Activated CD8-positive, alpha-beta memory T cell treated with anti-CD3 and anti-CD28 coated beads for 36 hours (primary cell): ENCODE measurements around the gene RTEL1. TPM values are rescaled to one million over a fixed set of nuclear protein-coding genes. Genes with fewer than 3 reads are reported as not detected.

ENCODE experiments used
- CTCF ChIA-PET: fragments of 350-600 bp; sonication (Branson Sonifier 250); formaldehyde crosslinking; loops from one replicate; lab custom pipeline; 2021; ENCODE audit warnings: antibody characterized with exemption; lab: Charles Lee
- POLR2A ChIA-PET: fragments of 350-600 bp; sonication (Branson Sonifier 250); formaldehyde crosslinking; loops from one replicate; lab custom pipeline; 2021; ENCODE audit warnings: antibody characterized with exemption; lab: Charles Lee
- total RNA-seq, 2 experiments: library from RNA; stranded (reverse); gene quantifications; one replicate each; pipeline ENCODE4 v1.2.3, GENCODE V29; 2021

The RTEL1 gene
- total RNA-seq, 2 experiments from 2014 or later: 51.2 to 56.8 TPM

DNA sequence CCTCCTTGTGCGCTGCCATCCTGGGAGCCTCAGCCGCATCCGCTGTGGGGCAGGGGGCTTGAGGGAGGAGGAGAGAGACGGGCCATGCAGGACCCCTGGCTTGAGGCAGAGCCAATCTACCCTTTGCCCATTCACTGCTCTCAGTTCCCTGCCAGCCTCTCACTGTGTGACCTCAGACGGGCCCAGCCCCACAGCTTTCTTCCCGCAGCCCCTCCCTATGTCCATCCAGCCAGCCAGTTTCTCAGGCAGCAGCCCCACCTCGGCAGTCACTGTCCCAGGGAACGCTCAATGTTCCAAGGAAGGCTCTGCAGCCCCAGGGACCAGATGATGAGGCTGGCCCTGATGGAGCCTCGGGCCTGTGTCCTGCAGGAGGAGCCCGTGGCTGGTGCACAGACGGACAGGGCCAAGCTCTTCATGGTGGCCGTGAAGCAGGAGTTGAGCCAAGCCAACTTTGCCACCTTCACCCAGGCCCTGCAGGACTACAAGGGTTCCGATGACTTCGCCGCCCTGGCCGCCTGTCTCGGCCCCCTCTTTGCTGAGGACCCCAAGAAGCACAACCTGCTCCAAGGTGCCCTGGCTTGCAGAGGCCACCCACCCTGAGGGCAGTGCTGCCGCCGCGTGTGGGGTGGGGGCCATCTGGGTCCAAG, 34.4 kb downstream of the RTEL1 start:
- POLR2A ChIA-PET: no interaction called here
- CTCF ChIA-PET: no interaction called here

GRCh38 chr20:63693083-63693732, 35.1 kb downstream of the RTEL1 start:
- CTCF ChIA-PET: no interaction called here
- POLR2A ChIA-PET: no interaction called here

GRCh38 chr20:63693733-63694583, 35.8 kb downstream of the RTEL1 start:
- ChIA-PET POLR2A (no interaction called here), CTCF (no interaction called here)

DNA sequence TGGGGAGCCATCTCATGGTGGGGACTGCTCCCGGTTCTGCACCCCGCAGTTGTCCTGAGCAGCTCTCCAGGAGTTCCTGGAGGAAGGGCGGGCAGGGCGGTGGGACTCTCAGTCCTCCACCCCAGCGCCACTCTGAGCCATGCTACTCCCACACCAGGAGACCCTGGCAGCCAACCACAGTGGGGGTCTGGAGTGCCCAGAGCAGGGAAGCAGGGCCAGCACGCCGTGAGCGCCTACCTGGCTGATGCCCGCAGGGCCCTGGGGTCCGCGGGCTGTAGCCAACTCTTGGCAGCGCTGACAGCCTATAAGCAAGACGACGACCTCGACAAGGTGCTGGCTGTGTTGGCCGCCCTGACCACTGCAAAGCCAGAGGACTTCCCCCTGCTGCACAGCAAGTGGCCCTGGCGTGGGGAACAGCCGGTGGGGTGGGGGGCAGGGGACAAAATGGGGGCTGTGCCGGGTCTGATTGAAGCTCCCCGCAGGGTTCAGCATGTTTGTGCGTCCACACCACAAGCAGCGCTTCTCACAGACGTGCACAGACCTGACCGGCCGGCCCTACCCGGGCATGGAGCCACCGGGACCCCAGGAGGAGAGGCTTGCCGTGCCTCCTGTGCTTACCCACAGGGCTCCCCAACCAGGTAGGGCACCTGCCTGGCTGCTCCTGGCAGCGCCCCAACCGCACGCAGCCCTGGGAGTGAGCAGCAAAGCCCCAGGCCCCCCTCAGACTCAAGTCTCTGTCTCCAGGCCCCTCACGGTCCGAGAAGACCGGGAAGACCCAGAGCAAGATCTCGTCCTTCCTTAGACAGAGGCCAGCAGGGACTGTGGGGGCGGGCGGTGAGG, 36.7 kb downstream of the RTEL1 start:
- POLR2A ChIA-PET: no interaction called here
- CTCF ChIA-PET: no interaction called here

DNA sequence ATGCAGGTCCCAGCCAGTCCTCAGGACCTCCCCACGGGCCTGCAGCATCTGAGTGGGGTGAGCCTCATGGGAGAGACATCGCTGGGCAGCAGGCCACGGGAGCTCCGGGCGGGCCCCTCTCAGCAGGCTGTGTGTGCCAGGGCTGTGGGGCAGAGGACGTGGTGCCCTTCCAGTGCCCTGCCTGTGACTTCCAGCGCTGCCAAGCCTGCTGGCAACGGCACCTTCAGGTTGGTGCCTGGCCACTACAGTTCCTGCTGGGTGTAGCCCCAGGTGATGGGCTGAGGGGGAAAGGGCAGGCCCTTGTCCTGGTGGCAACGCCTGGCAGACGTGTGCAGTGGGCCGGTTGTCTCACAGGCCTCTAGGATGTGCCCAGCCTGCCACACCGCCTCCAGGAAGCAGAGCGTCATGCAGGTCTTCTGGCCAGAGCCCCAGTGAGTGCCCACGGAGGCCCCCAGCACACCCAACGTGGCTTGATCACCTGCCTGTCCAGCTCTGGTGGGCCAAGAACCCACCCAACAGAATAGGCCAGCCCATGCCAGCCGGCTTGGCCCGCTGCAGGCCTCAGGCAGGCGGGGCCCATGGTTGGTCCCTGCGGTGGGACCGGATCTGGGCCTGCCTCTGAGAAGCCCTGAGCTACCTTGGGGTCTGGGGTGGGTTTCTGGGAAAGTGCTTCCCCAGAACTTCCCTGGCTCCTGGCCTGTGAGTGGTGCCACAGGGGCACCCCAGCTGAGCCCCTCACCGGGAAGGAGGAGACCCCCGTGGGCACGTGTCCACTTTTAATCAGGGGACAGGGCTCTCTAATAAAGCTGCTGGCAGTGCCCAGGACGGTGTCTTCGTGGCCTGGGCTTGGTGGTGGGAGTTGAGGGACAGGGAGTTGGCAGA, 37.6 kb downstream of the RTEL1 start:
- CTCF ChIA-PET: interaction anchor here (3.8 kb wide), 1 partner anchor 12 kb away, joined by 15 read pairs; the partner anchor contains the start of genes ARFRP1 and ZGPAT
- POLR2A ChIA-PET: no interaction called here

- ChIA-PET CTCF (interaction anchor here (3.8 kb wide), 1 partner anchor 11 kb away, joined by 15 read pairs; the partner anchor contains the start of genes ARFRP1 and ZGPAT), POLR2A (no interaction called here)
These were observed 38.2 kb downstream of the RTEL1 start for GRCh38 chr20:63696306-63696627.

GRCh38 chr20:63696628-63697356, 38.7 kb downstream of the RTEL1 start, which contains the start of gene TNFRSF6B:
Gene TNFRSF6B, plus strand, starts transcription at chr20:63696652. Its CDS starts 116 bp downstream, at chr20:63696768.
- ChIA-PET CTCF (interaction anchor here (1.2 to 3.8 kb wide), 3 partner anchors 11 to 277 kb away, joined by 3 to 15 read pairs (median 3); partner anchors contain the start of genes ARFRP1, LIME1 and ZGPAT), POLR2A (no interaction called here)

DNA sequence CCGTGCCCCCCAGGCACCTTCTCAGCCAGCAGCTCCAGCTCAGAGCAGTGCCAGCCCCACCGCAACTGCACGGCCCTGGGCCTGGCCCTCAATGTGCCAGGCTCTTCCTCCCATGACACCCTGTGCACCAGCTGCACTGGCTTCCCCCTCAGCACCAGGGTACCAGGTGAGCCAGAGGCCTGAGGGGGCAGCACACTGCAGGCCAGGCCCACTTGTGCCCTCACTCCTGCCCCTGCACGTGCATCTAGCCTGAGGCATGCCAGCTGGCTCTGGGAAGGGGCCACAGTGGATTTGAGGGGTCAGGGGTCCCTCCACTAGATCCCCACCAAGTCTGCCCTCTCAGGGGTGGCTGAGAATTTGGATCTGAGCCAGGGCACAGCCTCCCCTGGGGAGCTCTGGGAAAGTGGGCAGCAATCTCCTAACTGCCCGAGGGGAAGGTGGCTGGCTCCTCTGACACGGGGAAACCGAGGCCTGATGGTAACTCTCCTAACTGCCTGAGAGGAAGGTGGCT, 39.3 kb downstream of the RTEL1 start:
- ChIA-PET CTCF (interaction anchor here (1.2 to 3.8 kb wide), 3 partner anchors 10 to 276 kb away, joined by 3 to 15 read pairs (median 3); partner anchors contain the start of genes ARFRP1, LIME1 and ZGPAT), POLR2A (interaction anchor here (0.7 to 1.8 kb wide), 2 partner anchors 10 to 63 kb away, joined by 3 to 10 read pairs; partner anchors contain the start of genes ARFRP1 and ZGPAT)

DNA sequence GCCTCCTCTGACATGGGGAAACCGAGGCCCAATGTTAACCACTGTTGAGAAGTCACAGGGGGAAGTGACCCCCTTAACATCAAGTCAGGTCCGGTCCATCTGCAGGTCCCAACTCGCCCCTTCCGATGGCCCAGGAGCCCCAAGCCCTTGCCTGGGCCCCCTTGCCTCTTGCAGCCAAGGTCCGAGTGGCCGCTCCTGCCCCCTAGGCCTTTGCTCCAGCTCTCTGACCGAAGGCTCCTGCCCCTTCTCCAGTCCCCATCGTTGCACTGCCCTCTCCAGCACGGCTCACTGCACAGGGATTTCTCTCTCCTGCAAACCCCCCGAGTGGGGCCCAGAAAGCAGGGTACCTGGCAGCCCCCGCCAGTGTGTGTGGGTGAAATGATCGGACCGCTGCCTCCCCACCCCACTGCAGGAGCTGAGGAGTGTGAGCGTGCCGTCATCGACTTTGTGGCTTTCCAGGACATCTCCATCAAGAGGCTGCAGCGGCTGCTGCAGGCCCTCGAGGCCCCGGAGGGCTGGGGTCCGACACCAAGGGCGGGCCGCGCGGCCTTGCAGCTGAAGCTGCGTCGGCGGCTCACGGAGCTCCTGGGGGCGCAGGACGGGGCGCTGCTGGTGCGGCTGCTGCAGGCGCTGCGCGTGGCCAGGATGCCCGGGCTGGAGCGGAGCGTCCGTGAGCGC, 39.9 kb downstream of the RTEL1 start:
- ChIA-PET POLR2A (interaction anchor here (0.7 to 1.8 kb wide), 5 partner anchors 9 to 178 kb away, joined by 3 to 10 read pairs (median 4); partner anchors contain the start of genes ARFRP1, LIME1 and ZGPAT), CTCF (interaction anchor here (1.0 to 3.8 kb wide), 5 partner anchors 10 to 276 kb away, joined by 3 to 15 read pairs (median 5); partner anchors contain the start of genes ARFRP1, LIME1 and ZGPAT)

- CTCF ChIA-PET: interaction anchor here (1.0 to 3.8 kb wide), 3 partner anchors 9 to 161 kb away, joined by 5 to 15 read pairs (median 5); partner anchors contain the start of genes ARFRP1 and ZGPAT
- POLR2A ChIA-PET: interaction anchor here (0.8 to 1.8 kb wide), 5 partner anchors 9 to 179 kb away, joined by 3 to 10 read pairs (median 4); partner anchors contain the start of genes ARFRP1, LIME1, RTEL1 and ZGPAT
These were observed 40.8 kb downstream of the RTEL1 start for GRCh38 chr20:63698739-63699465.

DNA sequence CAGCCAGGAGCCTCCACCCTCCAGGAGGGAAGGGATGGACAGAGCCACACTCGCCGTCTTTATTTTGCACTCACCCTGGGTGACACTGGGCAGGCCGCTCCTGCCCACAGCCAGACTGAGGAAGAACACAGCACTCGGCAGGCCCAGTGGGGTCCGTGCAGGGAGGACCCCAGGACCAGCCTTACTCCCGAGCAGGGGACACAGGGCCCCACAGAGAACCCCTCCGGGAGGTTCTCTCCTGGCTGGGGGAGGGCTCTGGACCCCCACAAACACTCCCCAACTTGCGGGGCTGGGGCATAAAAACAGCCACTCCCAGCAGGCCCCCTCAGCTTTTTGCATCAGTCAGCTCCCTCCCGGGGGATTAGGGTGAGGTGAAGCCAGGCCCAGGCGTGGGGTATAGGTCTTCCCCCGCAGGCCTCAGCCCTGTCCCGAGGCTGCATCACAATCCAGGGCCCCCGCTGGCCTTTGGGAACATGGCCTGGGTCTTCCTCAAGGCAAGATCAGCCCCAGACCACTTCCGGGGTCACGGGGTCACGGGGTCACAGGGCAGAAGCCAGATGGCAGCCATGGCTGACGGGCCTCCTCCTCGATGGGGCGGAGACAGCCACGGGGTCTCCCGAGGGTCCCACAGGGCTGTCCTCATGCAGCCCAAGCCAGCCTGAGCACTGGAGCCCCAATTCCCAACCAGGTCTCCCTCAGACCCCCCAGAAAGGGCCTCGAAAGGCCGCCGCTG, 41.5 kb downstream of the RTEL1 start:
- ChIA-PET POLR2A (interaction anchor here (0.9 to 1.4 kb wide), 2 partner anchors 37 to 41 kb away, joined by 3 to 5 read pairs; partner anchors contain the start of genes LIME1 and RTEL1), CTCF (interaction anchor here (3.8 kb wide), 1 partner anchor 8 kb away, joined by 15 read pairs; the partner anchor contains the start of genes ARFRP1 and ZGPAT)

- ChIA-PET CTCF (no interaction called here), POLR2A (no interaction called here)
These were observed 42.3 kb downstream of the RTEL1 start for GRCh38 chr20:63700199-63701050.

DNA sequence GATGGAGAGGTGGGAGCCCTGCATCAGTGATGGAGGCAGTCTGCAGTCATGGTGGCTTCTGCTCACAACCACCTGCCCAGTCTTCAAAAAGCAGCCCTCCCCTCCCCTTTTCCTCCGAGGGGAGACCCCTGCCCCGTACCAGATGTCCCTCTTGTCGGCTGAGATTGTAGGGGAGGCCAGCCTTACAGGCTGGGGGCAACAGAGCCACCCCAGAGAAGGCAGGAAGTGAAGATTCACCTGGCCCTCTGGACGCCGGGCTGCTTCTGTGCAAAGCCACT, 42.9 kb downstream of the RTEL1 start:
- POLR2A ChIA-PET: no interaction called here
- CTCF ChIA-PET: interaction anchor here (0.6 kb wide), 1 partner anchor 71 kb away, joined by 5 read pairs; no protein-coding TSS in a partner anchor
